SK-N-SH (cell line): ENCODE data around the gene RPL37A. TPM values are rescaled to one million over a fixed set of nuclear protein-coding genes. Genes with fewer than 3 reads are reported as not detected.

Experiments
- CTCF ChIA-PET: fragments of 300-600, 350-600 bp; formaldehyde crosslinking; extraction: SDS; loops from one replicate; lab custom pipeline; 2021; lab: Yijun Ruan, JAX
- POLR2A ChIA-PET: fragments of 350-600 bp; sonication (Branson Sonifier 250); formaldehyde crosslinking; extraction: SDS; loops from one replicate; lab custom pipeline; 2020; ENCODE audit warnings: antibody characterized with exemption, inconsistent platforms; lab: Yijun Ruan, JAX
- DNase-seq: peaks from one replicate; pipeline ENCODE4 v3.0.0; 2012
- H2AFZ ChIP-seq: fragments of 200-600 bp; sonication (generic); 2 replicates; pipeline ENCODE4 v1.8.1; 2016; ENCODE audit warnings: antibody characterized with exemption, mild to moderate bottlenecking, low read depth
- H3F3A ChIP-seq: fragments of 200-600 bp; sonication (generic); replicated peaks from 2 replicates; pipeline ENCODE3; 2016; ENCODE audit warnings: antibody characterized with exemption, mild to moderate bottlenecking; ENCODE audit not compliant: insufficient read depth
- H3K27ac ChIP-seq, 2 experiments: fragments of 200-500 bp in 1 of 2; fragments of 200-600 bp in 1 of 2; sonication (Bioruptor generic) in 1 of 2; sonication (generic), shearing (Covaris generic) in 1 of 2; 2 replicates each; pipeline versions ENCODE4 v1.5.1 to v1.6.1; 2014 to 2016; ENCODE audit warnings: low read depth in 2 of 2, inconsistent platforms in 1 of 2, low read length in 1 of 2, mild to moderate bottlenecking in 1 of 2, mixed read lengths in 1 of 2
- H3K27me3 ChIP-seq: fragments of 200-600 bp; sonication (generic), shearing (Covaris generic); 2 replicates; pipeline ENCODE4 v1.6.1; 2016; ENCODE audit warnings: mixed run types; ENCODE audit not compliant: insufficient read depth
- H3K36me3 ChIP-seq, 2 experiments: fragments of 200-500 bp in 1 of 2; fragments of 200-600 bp in 1 of 2; sonication (Bioruptor generic) in 1 of 2; sonication (generic) in 1 of 2; replicated peaks in 1 of 2; 2 replicates each; pipeline versions ENCODE3 to v1.5.1; 2014 to 2016; ENCODE audit warnings: low read length in 1 of 2, mild to moderate bottlenecking in 1 of 2; ENCODE audit not compliant: insufficient read depth in 2 of 2, control insufficient read depth in 1 of 2
- H3K4me1 ChIP-seq, 2 experiments: fragments of 200-500 bp in 1 of 2; fragments of 200-600 bp in 1 of 2; sonication (Bioruptor generic) in 1 of 2; sonication (generic), shearing (Covaris generic) in 1 of 2; 2 replicates each; pipeline versions ENCODE4 v1.5.1 to v1.6.1; 2014 to 2016; ENCODE audit warnings: low read depth in 1 of 2, low read length in 1 of 2, mixed run types in 1 of 2; ENCODE audit not compliant: insufficient read depth in 2 of 2, control insufficient read depth in 1 of 2
- H3K4me2 ChIP-seq: fragments of 200-600 bp; sonication (generic), shearing (Covaris generic); 2 replicates; pipeline ENCODE4 v1.6.1; 2017; ENCODE audit warnings: mixed run types
- H3K4me3 ChIP-seq, 2 experiments: fragments of 200-500 bp in 1 of 2; fragments of 200-600 bp in 1 of 2; sonication (Bioruptor generic) in 1 of 2; sonication (generic), shearing (Covaris generic) in 1 of 2; 2 replicates each; pipeline versions ENCODE4 v1.5.1 to v1.8.1; 2014 to 2016; ENCODE audit warnings: low read depth in 2 of 2, inconsistent platforms in 1 of 2, low read length in 1 of 2, mild to moderate bottlenecking in 1 of 2, mixed read lengths in 1 of 2, moderate library complexity in 1 of 2
- H3K79me2 ChIP-seq: fragments of 200-600 bp; sonication (generic); 2 replicates; pipeline ENCODE4 v1.8.1; 2017; ENCODE audit warnings: mild to moderate bottlenecking; ENCODE audit not compliant: insufficient read depth
- H3K9ac ChIP-seq: fragments of 200-600 bp; sonication (generic); 2 replicates; pipeline ENCODE4 v1.6.1; 2017; ENCODE audit warnings: mixed run types
- H3K9me2 ChIP-seq: fragments of 200-600 bp; sonication (generic); 2 replicates; pipeline ENCODE4 v1.6.1; 2017; ENCODE audit warnings: mixed run types
- H3K9me3 ChIP-seq: fragments of 200-600 bp; sonication (generic); 2 replicates; pipeline ENCODE4 v1.6.1; 2017; ENCODE audit warnings: mixed run types, mild to moderate bottlenecking, moderate library complexity
- H4K20me1 ChIP-seq: fragments of 200-600 bp; sonication (generic); 2 replicates; pipeline ENCODE4 v1.6.1; 2017; ENCODE audit warnings: mild to moderate bottlenecking, mixed run types; ENCODE audit not compliant: insufficient read depth
- CHD2 ChIP-seq: fragments of 150-350 bp; IDR thresholded peaks from 2 replicates; pipeline ENCODE4 v1.6.1; 2018; ENCODE audit warnings: low read length; ENCODE audit not compliant: partially characterized antibody
- ELF1 ChIP-seq: IDR thresholded peaks from 2 replicates; pipeline ENCODE4 v1.4.0; 2012
- EZH2phosphoT487 ChIP-seq: fragments of 200-600 bp; sonication (generic); IDR thresholded peaks from 2 replicates; pipeline ENCODE4 v1.6.1; 2017; ENCODE audit warnings: low read depth, mixed run types, mild to moderate bottlenecking, antibody characterized with exemption, moderate library complexity, borderline replicate concordance
- FOSL2 ChIP-seq: IDR thresholded peaks from 2 replicates; pipeline ENCODE4 v1.4.0; 2012; ENCODE audit warnings: low read depth, mild to moderate bottlenecking, moderate library complexity, borderline replicate concordance
- GABPA ChIP-seq: IDR thresholded peaks from 2 replicates; pipeline ENCODE4 v1.4.0; 2012; ENCODE audit warnings: low read depth, mild to moderate bottlenecking
- GATA2 ChIP-seq: sonication (generic); formaldehyde crosslinking; IDR thresholded peaks from 2 replicates; pipeline ENCODE4 v1.5.0; 2020; ENCODE audit warnings: mild to moderate bottlenecking, missing genetic modification reagents
- JUND ChIP-seq: IDR thresholded peaks from 2 replicates; pipeline ENCODE4 v1.4.0; 2012
- MAX ChIP-seq: IDR thresholded peaks from 2 replicates; pipeline ENCODE4 v1.4.0; 2012; ENCODE audit warnings: low read depth
- MEF2A ChIP-seq: IDR thresholded peaks from 2 replicates; pipeline ENCODE4 v1.4.0; 2012; ENCODE audit warnings: low read depth, borderline replicate concordance
- NFIC ChIP-seq: IDR thresholded peaks from 2 replicates; pipeline ENCODE4 v1.4.0; 2012; ENCODE audit warnings: borderline replicate concordance
- NRF1 ChIP-seq: IDR thresholded peaks from 2 replicates; pipeline ENCODE4 v1.6.1; 2012; ENCODE audit warnings: low read depth, mild to moderate bottlenecking, low read length
- RCOR1 ChIP-seq: fragments of 150-350 bp; IDR thresholded peaks from 2 replicates; pipeline ENCODE4 v1.6.1; 2017; ENCODE audit warnings: antibody characterized with exemption, low read length
- REST ChIP-seq: IDR thresholded peaks from 2 replicates; pipeline ENCODE4 v1.6.1; 2012; ENCODE audit warnings: mild to moderate bottlenecking, low read depth, low read length, moderate library complexity
- RFX5 ChIP-seq: IDR thresholded peaks from 2 replicates; pipeline ENCODE4 v1.6.1; 2012; ENCODE audit warnings: mild to moderate bottlenecking, improper control_type of control experiment, low read length
- SIN3A ChIP-seq: IDR thresholded peaks from 2 replicates; pipeline ENCODE4 v1.6.1; 2012; ENCODE audit warnings: low read depth, mild to moderate bottlenecking, low read length, moderate library complexity, borderline replicate concordance
- SMC3 ChIP-seq: IDR thresholded peaks from 2 replicates; pipeline ENCODE4 v1.6.1; 2012; ENCODE audit warnings: low read depth, low read length, improper control_type of control experiment
- TAF1 ChIP-seq: IDR thresholded peaks from 2 replicates; pipeline ENCODE4 v1.6.1; 2012; ENCODE audit warnings: low read depth, mild to moderate bottlenecking, low read length, moderate library complexity, borderline replicate concordance
- TEAD4 ChIP-seq: IDR thresholded peaks from 2 replicates; pipeline ENCODE4 v1.4.0; 2012; ENCODE audit warnings: mild to moderate bottlenecking, borderline replicate concordance; ENCODE audit not compliant: insufficient read depth
- USF1 ChIP-seq: IDR thresholded peaks from 2 replicates; pipeline ENCODE4 v1.4.0; 2012; ENCODE audit warnings: low read depth, borderline replicate concordance
- WGBS: methylation state at CpG from one replicate; pipeline ENCODE4 v1.1.6; 2017; ENCODE audit warnings: low lambda C conversion rate; 5-methylcytosine and 5-hydroxymethylcytosine counted together
- polyA plus RNA-seq, 3 experiments: library from polyadenylated mRNA; depleted of rRNA; stranded (reverse); fragments of >200 nt; gene quantifications; 2 replicates each; pipeline ENCODE4 v1.2.3, GENCODE V29; 2012
- TF ChIP-seq, protein P1 (sequence below): fragments of 150-350 bp; IDR thresholded peaks from 2 replicates; pipeline ENCODE4 v1.6.1; 2017; ENCODE audit warnings: antibody characterized with exemption, low read length, low read depth, borderline replicate concordance

Gene RPL37A
- polyA plus RNA-seq, 1 of the 3 experiments (the other 2 are of a cell fraction) = 2,018 TPM

DNA sequence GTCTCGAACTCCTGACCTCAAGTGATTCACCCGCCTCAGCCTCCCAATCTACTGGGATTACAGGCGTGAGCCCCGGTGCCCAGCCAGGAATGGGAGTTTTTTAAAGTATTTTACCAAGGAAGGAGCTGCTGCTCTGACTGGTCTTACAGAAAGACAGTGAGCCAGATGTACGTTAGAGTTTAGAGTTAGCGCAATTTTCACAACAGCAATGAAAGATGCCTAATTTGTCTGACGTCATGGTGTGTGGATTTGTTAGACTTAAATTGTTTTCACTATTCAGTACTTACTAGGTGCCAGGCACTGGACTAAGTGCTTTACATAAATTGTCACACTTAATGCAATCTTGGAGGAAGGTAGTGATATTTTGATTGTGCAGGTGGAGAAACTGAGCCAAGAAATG is 12.4 kb upstream of the RPL37A start:
- H3K4me1 ChIP-seq = peaks cover 0 to 19% of the 10 kb centered on the region in 2 experiments; a peak in 2 of 4 replicates
- no peaks in the 10 kb centered on the region for H4K20me1 ChIP-seq
- H3K4me2 ChIP-seq = no peak overlapping the region
- H3K79me2 ChIP-seq = no peaks in the 10 kb centered on the region
- H2AFZ ChIP-seq = no peak overlapping the region
- TF ChIP-seq RCOR1 (no peak), TAF1 (no peak), REST (no peak), NFIC (no peak), GATA2 (CRISPR knock-in tag) (no peak), RFX5 (no peak), TEAD4 (no peak), SMC3 (no peak), GABPA (no peak), SIN3A (no peak), MAX (no peak), CHD2 (no peak), FOSL2 (no peak), MEF2A (no peak), USF1 (no peak), ELF1 (no peak), JUND (no peak), NRF1 (no peak), EZH2phosphoT487 (no peak)
- TF ChIP-seq, protein P1, sequence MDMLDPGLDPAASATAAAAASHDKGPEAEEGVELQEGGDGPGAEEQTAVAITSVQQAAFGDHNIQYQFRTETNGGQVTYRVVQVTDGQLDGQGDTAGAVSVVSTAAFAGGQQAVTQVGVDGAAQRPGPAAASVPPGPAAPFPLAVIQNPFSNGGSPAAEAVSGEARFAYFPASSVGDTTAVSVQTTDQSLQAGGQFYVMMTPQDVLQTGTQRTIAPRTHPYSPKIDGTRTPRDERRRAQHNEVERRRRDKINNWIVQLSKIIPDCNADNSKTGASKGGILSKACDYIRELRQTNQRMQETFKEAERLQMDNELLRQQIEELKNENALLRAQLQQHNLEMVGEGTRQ = no peak
- no peak for DNase-seq
- H3K27me3 ChIP-seq = no peaks in the 10 kb centered on the region
- ChIA-PET CTCF (interaction anchor here (0.9 kb wide), 1 partner anchor 1227 kb away, joined by 3 read pairs; no protein-coding TSS in a partner anchor), POLR2A (interaction anchor here (1.3 to 1.6 kb wide), 2 partner anchors 11 to 13 kb away, joined by 3 to 7 read pairs; partner anchors contain the start of gene RPL37A)
- H3K9ac ChIP-seq = no peak overlapping the region
- H3K4me3 ChIP-seq = no peak overlapping the region
- peaks cover 16% of the 10 kb centered on the region for H3F3A ChIP-seq
- no peak overlapping the region for H3K27ac ChIP-seq
- H3K9me2 ChIP-seq = no peaks in the 10 kb centered on the region
- H3K9me3 ChIP-seq = no peaks in the 10 kb centered on the region
- H3K36me3 ChIP-seq = peaks cover 3 to 9% of the 10 kb centered on the region in 2 experiments
- WGBS = 94% methylated on average over 7 of the region's 7 CpGs
